ENCODE measurements around the gene SLC7A7. TPM values are rescaled to one million over a fixed set of nuclear protein-coding genes. Genes with fewer than 3 reads are reported as not detected.

Gene SLC7A7
- total and polyA plus RNA-seq, 2 of the 13 experiments (the other 11 are each of a cell fraction or from before 2014, with no cell fraction given), result 0.13 to 0.63 TPM

DNA sequence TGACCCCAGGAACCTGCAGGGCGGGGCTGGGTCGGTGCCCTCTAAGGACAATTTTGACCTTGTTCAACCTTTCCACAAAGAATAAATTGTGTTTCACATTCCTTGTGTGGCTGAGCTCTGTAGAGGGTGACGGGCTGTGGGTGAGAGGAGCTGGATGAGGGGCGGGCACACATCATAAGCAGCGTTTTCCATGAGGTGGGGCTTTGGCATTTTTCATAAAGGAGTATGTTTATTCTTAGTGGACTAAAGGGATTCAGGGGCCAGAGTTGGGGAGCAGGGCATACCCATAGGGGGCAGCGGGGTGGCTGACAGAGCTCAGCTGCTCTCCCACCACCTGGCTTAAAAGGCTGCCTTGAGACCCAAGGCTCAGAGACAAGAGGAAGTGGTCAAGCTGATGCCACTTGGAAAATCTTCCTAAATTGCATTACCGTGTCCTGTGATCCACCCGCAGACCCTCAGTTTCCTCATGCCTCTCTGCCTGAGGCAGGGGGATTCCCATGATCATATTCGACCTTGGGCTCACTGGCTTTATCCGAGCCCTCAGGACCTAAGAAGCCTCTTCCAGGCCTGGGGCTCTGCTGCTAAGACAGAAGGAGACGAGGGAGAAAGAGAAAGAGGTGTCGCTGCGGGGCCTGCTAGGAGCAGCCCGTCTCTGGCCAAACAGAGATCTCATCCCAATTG lies 32.6 kb upstream of the SLC7A7 start (continued):
- TF ChIP-seq ZSCAN12 (CRISPR knock-in tag; IDR thresholded peaks at IDR 0.05) (no peak), ZNF501 (CRISPR knock-in tag; IDR thresholded peaks at IDR 0.05) (0 out of 2 replicates have a peak, but pooled peaks have one; percentile 18), NR2F2 (IDR thresholded peaks at IDR 0.05; ENCODE audit: borderline replicate concordance, low read depth) (peak; percentile 33; the same call in 1 of the 2 replicates), BORCS8-MEF2B (CRISPR knock-in tag; IDR thresholded peaks at IDR 0.05) (0 out of 2 replicates have a peak, but pooled peaks have one; percentile 53), RAD51 (IDR thresholded peaks at IDR 0.05; ENCODE audit: borderline replicate concordance) (no peak), REPIN1 (CRISPR knock-in tag; IDR thresholded peaks at IDR 0.05; ENCODE audit: borderline replicate concordance, low read depth) (no peak), ZNF143 (CRISPR knock-in tag; IDR thresholded peaks at IDR 0.05) (no peak), ZNF674 (CRISPR knock-in tag; IDR thresholded peaks at IDR 0.05; ENCODE audit: low read depth) (no peak), PAX8 (CRISPR knock-in tag; IDR thresholded peaks at IDR 0.05; ENCODE audit: borderline replicate concordance) (no peak)

- no peak overlapping the region for H3K4me2 ChIP-seq (ENCODE audit: low read depth, low read length)
- H3K9me3 ChIP-seq (ENCODE audit: low read length), result no peaks in the 10 kb centered on the region
- POLR2A ChIA-PET, result interaction anchor here (0.6 to 1.5 kb wide), 3 partner anchors 16 to 73 kb away, joined by 4 to 6 read pairs (median 5); no protein-coding TSS in a partner anchor
- no peak overlapping the region for H3K9ac ChIP-seq (ENCODE audit: insufficient read depth, low read depth, low read length)
- 56% methylated on average over 11 of the region's 11 CpGs for WGBS (ENCODE audit: low lambda C conversion rate)
- no TSS peak for BruUV-seq (replicated peaks)
- H3K4me1 ChIP-seq (ENCODE audit: insufficient read depth, low read length), result peaks cover 19% of the 10 kb centered on the region
- H2AFZ ChIP-seq (ENCODE audit: low read length), result no peak overlapping the region
- H3K79me2 ChIP-seq (ENCODE audit: insufficient read depth, low read length), result no peaks in the 10 kb centered on the region
- no peak overlapping the region for H3K27ac ChIP-seq (ENCODE audit: extremely low read length, insufficient read depth, low read length)
- H4K20me1 ChIP-seq (ENCODE audit: insufficient read depth, low read length), result no peaks in the 10 kb centered on the region
- in situ Hi-C loops (cut with HindIII; ENCODE audit: extremely low pct_ligation_motif_present, low pct_unique_long_range_greater_than_20kb) (loop anchor here (5.0 kb wide), 1 partner anchor 290 kb away; no protein-coding TSS in a partner anchor), intact Hi-C loops (cut with micrococcal nuclease; ENCODE audit: unreplicated experiment) (no loop called here)
- no peak for FAIRE-seq
- DNase-seq (ENCODE audit: low spot score), result no peak
- no peaks in the 10 kb centered on the region for H3K36me3 ChIP-seq (replicated peaks in 1 of 2; ENCODE audit: control insufficient read depth in 1 of 2, insufficient read depth in 2 of 2, low read length in 2 of 2)
- CTCF ChIA-PET (ENCODE audit: low intra/inter-chr PET ratio, low total read pairs), result no interaction called here
- H3K27me3 ChIP-seq (ENCODE audit: control insufficient read depth in 1 of 2, insufficient read depth in 2 of 2, low read length in 2 of 2), result peaks cover 9 to 45% of the 10 kb centered on the region in 2 experiments
- no peak overlapping the region for H3K4me3 ChIP-seq (replicated peaks in 1 of 3; ENCODE audit: insufficient read depth in 1 of 3, low read depth in 2 of 3, low read length in 3 of 3)
- peak; percentile 4; the same call in 2 of the 3 replicates for ATAC-seq
- TF ChIP-seq ZNF839 (CRISPR knock-in tag; IDR thresholded peaks at IDR 0.05; ENCODE audit: borderline replicate concordance) (0 out of 2 replicates have a peak, but pooled peaks have one; percentile 26), ZNF776 (CRISPR knock-in tag; IDR thresholded peaks at IDR 0.05) (no peak), ZNF280B (CRISPR knock-in tag; IDR thresholded peaks at IDR 0.05; ENCODE audit: borderline replicate concordance) (peak; percentile 57; the same call in 1 of the 2 replicates), DNMT1 (CRISPR knock-in tag; IDR thresholded peaks at IDR 0.05) (no peak), NFKB2 (CRISPR knock-in tag; IDR thresholded peaks at IDR 0.05; ENCODE audit: borderline replicate concordance) (0 out of 2 replicates have a peak, but pooled peaks have one; percentile 34), ZBTB38 (CRISPR knock-in tag; IDR thresholded peaks at IDR 0.05) (0 out of 2 replicates have a peak, but pooled peaks have one; percentile 35), NR1H2 (CRISPR knock-in tag; IDR thresholded peaks at IDR 0.05; ENCODE audit: borderline replicate concordance, low read depth) (no peak), CBX5 (CRISPR knock-in tag; IDR thresholded peaks at IDR 0.05; ENCODE audit: borderline replicate concordance) (0 out of 2 replicates have a peak, but pooled peaks have one; percentile 15)
- TF ChIP-seq, protein P1, sequence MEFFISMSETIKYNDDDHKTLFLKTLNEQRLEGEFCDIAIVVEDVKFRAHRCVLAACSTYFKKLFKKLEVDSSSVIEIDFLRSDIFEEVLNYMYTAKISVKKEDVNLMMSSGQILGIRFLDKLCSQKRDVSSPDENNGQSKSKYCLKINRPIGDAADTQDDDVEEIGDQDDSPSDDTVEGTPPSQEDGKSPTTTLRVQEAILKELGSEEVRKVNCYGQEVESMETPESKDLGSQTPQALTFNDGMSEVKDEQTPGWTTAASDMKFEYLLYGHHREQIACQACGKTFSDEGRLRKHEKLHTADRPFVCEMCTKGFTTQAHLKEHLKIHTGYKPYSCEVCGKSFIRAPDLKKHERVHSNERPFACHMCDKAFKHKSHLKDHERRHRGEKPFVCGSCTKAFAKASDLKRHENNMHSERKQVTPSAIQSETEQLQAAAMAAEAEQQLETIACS (CRISPR knock-in tag; IDR thresholded peaks at IDR 0.05), result no peak
- TF ChIP-seq, protein P2, sequence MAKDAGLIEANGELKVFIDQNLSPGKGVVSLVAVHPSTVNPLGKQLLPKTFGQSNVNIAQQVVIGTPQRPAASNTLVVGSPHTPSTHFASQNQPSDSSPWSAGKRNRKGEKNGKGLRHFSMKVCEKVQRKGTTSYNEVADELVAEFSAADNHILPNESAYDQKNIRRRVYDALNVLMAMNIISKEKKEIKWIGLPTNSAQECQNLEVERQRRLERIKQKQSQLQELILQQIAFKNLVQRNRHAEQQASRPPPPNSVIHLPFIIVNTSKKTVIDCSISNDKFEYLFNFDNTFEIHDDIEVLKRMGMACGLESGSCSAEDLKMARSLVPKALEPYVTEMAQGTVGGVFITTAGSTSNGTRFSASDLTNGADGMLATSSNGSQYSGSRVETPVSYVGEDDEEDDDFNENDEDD (CRISPR knock-in tag; IDR thresholded peaks at IDR 0.05; ENCODE audit: borderline replicate concordance), result 0 out of 2 replicates have a peak, but pooled peaks have one; percentile 39
Measured at GRCh38 chr14:22846811-22847307, 31.6 kb upstream of the SLC7A7 start.

Measured in HepG2 (cell line).